DOHH2 (cell line): ENCODE results near the gene CALY.

Experiments used
- H3F3A ChIP-seq: fragments of 200-600 bp; sonication (generic), shearing (Covaris generic); 2 replicates; pipeline ENCODE4 v1.6.0; 2016; ENCODE audit warnings: antibody characterized with exemption, mild to moderate bottlenecking; ENCODE audit not compliant: control insufficient read depth, insufficient read depth
- H3K27ac ChIP-seq: fragments of 200-600 bp; sonication (generic); 2 replicates; pipeline ENCODE4 v1.5.1; 2014; ENCODE audit warnings: low read depth, mild to moderate bottlenecking, low read length, moderate library complexity
- H3K27me3 ChIP-seq: fragments of 200-600 bp; sonication (generic); 2 replicates; pipeline ENCODE4 v1.6.1; 2014; ENCODE audit warnings: mild to moderate bottlenecking, low read length, mixed read lengths; ENCODE audit not compliant: control insufficient read depth
- H3K36me3 ChIP-seq: fragments of 200-600 bp; sonication (generic); 2 replicates; pipeline ENCODE4 v1.6.1; 2014; ENCODE audit warnings: mild to moderate bottlenecking, low read length, moderate library complexity, mixed read lengths; ENCODE audit not compliant: control insufficient read depth
- H3K4me1 ChIP-seq: fragments of 200-600 bp; sonication (generic); 2 replicates; pipeline ENCODE4 v1.6.1; 2014; ENCODE audit warnings: mild to moderate bottlenecking, low read length, mixed read lengths; ENCODE audit not compliant: control insufficient read depth
- H3K4me2 ChIP-seq: fragments of 200-600 bp; sonication (generic); 2 replicates; pipeline ENCODE4 v1.6.0; 2014; ENCODE audit warnings: mild to moderate bottlenecking, low read length, moderate library complexity
- H3K4me3 ChIP-seq: fragments of 200-600 bp; sonication (generic); 2 replicates; pipeline ENCODE4 v1.5.1; 2014; ENCODE audit warnings: mild to moderate bottlenecking, low read length, mixed read lengths
- H3K79me2 ChIP-seq: fragments of 200-600 bp; sonication (generic); 2 replicates; pipeline ENCODE4 v1.6.1; 2014; ENCODE audit warnings: mild to moderate bottlenecking, low read length, mixed read lengths; ENCODE audit not compliant: control insufficient read depth
- H3K9me2 ChIP-seq: fragments of 200-600 bp; sonication (generic); replicated peaks from 2 replicates; pipeline ENCODE4 v1.6.1; 2014; ENCODE audit warnings: mild to moderate bottlenecking, low read length, mixed read lengths; ENCODE audit not compliant: control insufficient read depth
- H3K9me3 ChIP-seq: fragments of 200-600 bp; sonication (generic); 2 replicates; pipeline ENCODE4 v1.6.1; 2014; ENCODE audit warnings: antibody characterized with exemption, low read length, mixed read lengths; ENCODE audit not compliant: control insufficient read depth, insufficient read depth
- H4K20me1 ChIP-seq: fragments of 200-600 bp; sonication (generic); 2 replicates; pipeline ENCODE4 v1.6.0; 2014; ENCODE audit warnings: low read depth, mild to moderate bottlenecking, antibody characterized with exemption, low read length, moderate library complexity; ENCODE audit not compliant: control insufficient read depth, insufficient read depth
- CTCF ChIP-seq: fragments of 200-600 bp; sonication (generic); IDR thresholded peaks from one replicate; pipeline ENCODE4 v1.5.1; 2014; ENCODE audit warnings: antibody characterized with exemption, mild to moderate bottlenecking, low read depth, low read length; ENCODE audit not compliant: poor library complexity, severe bottlenecking
- EZH2phosphoT487 ChIP-seq: fragments of 200-600 bp; sonication (generic); IDR thresholded peaks from 2 replicates; pipeline ENCODE4 v1.6.1; 2017; ENCODE audit warnings: borderline replicate concordance, mild to moderate bottlenecking, antibody characterized with exemption, low read length, moderate library complexity, mixed read lengths

CALY gene

GRCh38 chr10:133361227-133361626 is 24.5 kb upstream of the CALY start:
- Histone ChIP-seq H3K9me2 (no peaks in the 10 kb centered on the region), H3K27me3 (no peaks in the 10 kb centered on the region), H3F3A (no peaks in the 10 kb centered on the region), H3K4me1 (peaks cover 8% of the 10 kb centered on the region; the same call in 1 of the 2 replicates), H3K9me3 (no peaks in the 10 kb centered on the region), H3K79me2 (no peaks in the 10 kb centered on the region), H3K4me3 (no peak overlapping the region), H4K20me1 (no peaks in the 10 kb centered on the region), H3K27ac (no peak overlapping the region), H3K4me2 (no peak overlapping the region), H3K36me3 (peaks cover 15% of the 10 kb centered on the region; the same call in 1 of the 2 replicates)
- TF ChIP-seq EZH2phosphoT487 (no peak), CTCF (no peak)

- TF ChIP-seq CTCF = no peak
- no peak for TF ChIP-seq EZH2phosphoT487
- H3K4me1 ChIP-seq = peaks cover 8% of the 10 kb centered on the region; the same call in 1 of the 2 replicates
- no peaks in the 10 kb centered on the region for H3K9me2 ChIP-seq
- H3K79me2 ChIP-seq = no peaks in the 10 kb centered on the region
- no peaks in the 10 kb centered on the region for H3F3A ChIP-seq
- no peaks in the 10 kb centered on the region for H3K9me3 ChIP-seq
- H3K4me2 ChIP-seq = no peak overlapping the region
- H3K27ac ChIP-seq = no peak overlapping the region
- H3K36me3 ChIP-seq = peaks cover 4% of the 10 kb centered on the region; the same call in 1 of the 2 replicates
- no peaks in the 10 kb centered on the region for H4K20me1 ChIP-seq
- H3K4me3 ChIP-seq = no peak overlapping the region
- no peaks in the 10 kb centered on the region for H3K27me3 ChIP-seq
Measured at GRCh38 chr10:133359972-133360610, 23.4 kb upstream of the CALY start.

- Histone ChIP-seq H3K9me2 (no peaks in the 10 kb centered on the region), H3K27ac (no peak overlapping the region), H3K4me3 (no peak overlapping the region), H3F3A (no peaks in the 10 kb centered on the region), H3K36me3 (peaks cover 3% of the 10 kb centered on the region; the same call in 1 of the 2 replicates), H3K4me1 (peaks cover 8% of the 10 kb centered on the region; the same call in 1 of the 2 replicates), H3K27me3 (no peaks in the 10 kb centered on the region), H3K4me2 (no peak overlapping the region), H4K20me1 (no peaks in the 10 kb centered on the region), H3K79me2 (no peaks in the 10 kb centered on the region), H3K9me3 (no peaks in the 10 kb centered on the region)
- no peak for TF ChIP-seq EZH2phosphoT487
Measured at GRCh38 chr10:133359554-133359971, 22.9 kb upstream of the CALY start.

- Histone ChIP-seq H3K36me3 (0 out of 2 replicates have a peak, but pooled peaks cover 3% of the 10 kb centered on the region), H3K4me1 (peaks cover 8% of the 10 kb centered on the region; the same call in 1 of the 2 replicates), H3K9me3 (no peaks in the 10 kb centered on the region), H3K9me2 (no peaks in the 10 kb centered on the region), H3K27ac (no peak overlapping the region), H3K27me3 (no peaks in the 10 kb centered on the region), H3F3A (no peaks in the 10 kb centered on the region), H3K79me2 (no peaks in the 10 kb centered on the region), H4K20me1 (no peaks in the 10 kb centered on the region), H3K4me2 (no peak overlapping the region), H3K4me3 (no peak overlapping the region)
- no peak for TF ChIP-seq EZH2phosphoT487
- no peak for TF ChIP-seq CTCF
Measured at GRCh38 chr10:133358925-133359310, 22.2 kb upstream of the CALY start.
